NCI-H526 treated with DMSO at 0.1 percent for 48 hours (cell line): ENCODE measurements around the gene RTEL1.
"Not testable (repeated sequence)": the region's sequence is repeated elsewhere in the genome, so short reads cannot be mapped to it uniquely, and the experiment has no call there.

ENCODE experiments used
- DNase-seq: peaks from one replicate; lab custom pipeline; 2025; lab: John Stamatoyannopoulos, UW

Gene RTEL1

GRCh38 chr20:63671695-63672094 is 13.6 kb downstream of the RTEL1 start:
- DNase-seq, result not testable (repeated sequence)

DNA sequence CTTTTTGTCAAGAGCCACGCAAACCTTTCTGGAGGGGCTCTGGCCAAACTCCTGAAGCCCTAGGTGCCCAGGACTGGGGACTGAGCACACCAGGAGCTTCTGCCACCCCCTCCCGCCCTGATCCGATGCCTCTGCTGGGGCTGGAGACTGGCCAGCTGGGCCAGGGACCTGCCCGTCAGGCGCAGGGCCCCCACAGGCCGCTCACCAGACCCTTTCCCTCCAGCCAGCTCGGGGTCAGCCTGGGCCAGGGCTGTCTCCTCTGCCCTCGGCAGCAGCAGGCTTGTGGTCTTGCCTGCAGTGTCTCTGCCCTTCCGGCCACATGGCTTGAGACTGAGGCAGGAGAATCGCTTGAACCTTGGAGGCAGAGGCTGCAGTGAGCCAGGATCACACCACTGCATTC is 14.6 kb downstream of the RTEL1 start:
- no peak for DNase-seq

DNA sequence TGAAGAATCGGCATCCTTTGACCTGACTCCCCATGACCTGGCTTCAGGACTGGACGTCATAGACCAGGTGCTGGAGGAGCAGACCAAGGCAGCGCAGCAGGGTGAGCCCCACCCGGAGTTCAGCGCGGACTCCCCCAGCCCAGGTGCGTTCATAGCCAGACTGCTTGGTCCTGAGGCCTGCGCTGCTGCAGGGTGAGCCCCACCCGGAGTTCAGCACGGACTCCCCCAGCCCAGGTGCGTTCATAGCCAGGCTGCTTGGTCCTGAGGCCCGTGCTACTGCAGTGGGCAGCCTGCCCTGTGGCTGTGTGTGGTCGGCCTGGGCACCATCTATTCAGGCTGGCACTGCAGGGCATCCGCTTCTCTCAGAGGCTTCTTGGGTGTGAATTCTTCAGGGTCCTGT is 15.8 kb downstream of the RTEL1 start:
- DNase-seq, result no peak

GRCh38 chr20:63675681-63676368 is 17.7 kb downstream of the RTEL1 start:
- no peak for DNase-seq

- DNase-seq, result no peak
Measured at GRCh38 chr20:63678071-63678470, 20.0 kb downstream of the RTEL1 start.

GRCh38 chr20:63678667-63679465 is 20.8 kb downstream of the RTEL1 start:
- DNase-seq, result no peak

DNA sequence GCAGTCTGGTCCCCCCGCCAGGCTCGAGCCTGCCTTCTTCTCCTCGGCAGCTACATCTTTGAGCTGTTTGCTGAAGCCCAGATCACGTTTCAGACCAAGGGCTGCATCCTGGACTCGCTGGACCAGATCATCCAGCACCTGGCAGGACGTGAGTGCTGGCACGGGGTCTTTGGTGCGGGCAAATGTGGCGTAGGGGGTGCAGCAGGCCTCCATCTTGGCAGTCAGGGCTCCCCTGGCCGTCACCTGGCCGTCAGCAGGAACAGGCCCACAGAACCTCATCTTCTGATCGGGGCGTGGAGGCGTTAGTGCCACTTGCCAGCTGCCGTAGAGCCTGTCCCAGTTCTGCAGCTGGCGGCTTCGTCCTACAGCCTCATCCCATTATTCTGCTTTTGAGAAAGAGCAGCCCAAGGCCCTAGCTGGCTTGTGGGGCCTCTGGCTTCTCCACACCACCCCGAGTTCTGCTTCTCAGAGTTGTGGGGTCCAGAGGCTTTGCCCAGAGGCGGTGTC is 21.7 kb downstream of the RTEL1 start:
- no peak for DNase-seq

GRCh38 chr20:63680427-63680826 is 22.3 kb downstream of the RTEL1 start:
- DNase-seq, result no peak

- no peak for DNase-seq
Measured at GRCh38 chr20:63680857-63681608, 22.9 kb downstream of the RTEL1 start.

- DNase-seq, result no peak
Measured at GRCh38 chr20:63681609-63682142, 23.6 kb downstream of the RTEL1 start.

GRCh38 chr20:63682384-63683139 is 24.4 kb downstream of the RTEL1 start:
- no peak for DNase-seq

DNA sequence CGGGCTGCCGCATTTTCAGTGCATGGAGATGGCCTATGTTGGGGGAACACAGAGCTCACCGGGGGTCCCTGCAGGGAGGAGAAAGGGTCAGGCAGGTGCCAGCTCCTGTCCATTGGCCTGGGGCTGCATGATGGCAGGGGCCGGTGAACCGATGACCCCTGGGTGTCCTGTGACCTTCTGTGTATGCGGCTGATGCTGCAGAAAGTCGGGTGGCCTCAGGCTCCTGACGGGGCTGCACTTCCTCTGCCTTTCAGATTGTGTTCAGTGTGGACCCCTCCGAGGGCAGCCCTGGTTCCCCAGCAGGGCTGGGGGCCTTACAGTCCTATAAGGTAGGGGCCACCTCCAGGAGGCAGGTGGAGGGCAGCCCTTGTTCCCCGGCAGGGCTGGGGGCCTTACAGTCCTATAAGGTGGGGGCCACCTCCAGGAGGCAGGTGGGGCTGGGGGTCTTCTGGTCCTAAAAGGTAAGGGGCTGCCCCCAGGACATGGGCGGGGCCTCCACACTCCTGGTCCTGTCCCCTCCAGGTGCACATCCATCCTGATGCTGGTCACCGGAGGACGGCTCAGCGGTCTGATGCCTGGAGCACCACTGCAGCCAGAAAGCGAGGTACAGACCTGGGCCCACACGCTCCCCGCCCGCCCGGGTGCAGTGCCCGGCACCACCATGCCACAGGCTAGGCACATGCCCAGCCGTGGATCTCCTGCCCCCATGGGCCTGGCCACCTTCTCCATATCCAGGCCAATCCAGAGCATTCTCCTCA is 27.3 kb downstream of the RTEL1 start:
- DNase-seq, result no peak

- no peak for DNase-seq
Measured at GRCh38 chr20:63686094-63686491, 28.0 kb downstream of the RTEL1 start.

DNA sequence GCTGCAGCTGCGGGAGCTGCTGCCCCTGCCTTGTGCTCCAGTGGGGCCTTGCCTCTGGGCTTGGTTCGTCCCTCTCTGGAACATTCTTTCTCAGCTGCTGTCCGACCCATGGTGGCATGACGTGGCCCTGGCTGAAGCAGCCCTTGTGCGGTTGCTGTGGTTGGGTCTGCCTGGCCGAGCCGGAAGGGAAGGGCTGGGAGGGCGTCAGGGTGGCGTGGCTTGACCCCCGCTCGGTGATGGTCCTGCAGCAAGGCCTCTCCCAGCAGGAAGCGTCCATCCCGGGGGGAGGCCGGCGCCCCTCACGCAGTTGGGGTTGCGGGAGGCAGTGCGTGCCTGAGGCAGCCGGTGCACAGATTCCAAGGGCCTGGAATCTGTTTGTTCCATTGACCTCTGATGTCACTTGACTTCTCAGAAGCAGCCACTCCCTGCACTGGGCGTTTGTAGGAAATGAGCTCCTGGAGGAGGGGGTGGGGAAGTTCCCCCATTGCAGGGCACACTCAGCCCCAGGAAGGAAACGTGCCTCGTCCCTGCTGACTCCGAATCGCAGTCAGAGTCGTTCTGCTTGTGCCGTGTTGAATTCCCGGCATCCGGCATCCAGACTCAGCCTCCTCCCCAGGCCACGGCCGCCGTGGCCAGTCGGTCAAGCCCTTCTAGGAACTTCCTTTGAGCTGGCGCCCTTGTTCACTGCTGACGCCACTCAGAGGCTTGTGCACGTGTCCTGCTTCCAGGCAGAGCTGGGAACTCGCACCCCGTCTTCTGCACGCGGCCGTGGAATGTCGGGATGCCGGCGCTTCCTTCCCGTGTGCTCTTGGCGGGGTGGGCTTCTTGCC is 28.6 kb downstream of the RTEL1 start:
- DNase-seq, result no peak

GRCh38 chr20:63687419-63688178 is 29.5 kb downstream of the RTEL1 start:
- DNase-seq, result no peak

DNA sequence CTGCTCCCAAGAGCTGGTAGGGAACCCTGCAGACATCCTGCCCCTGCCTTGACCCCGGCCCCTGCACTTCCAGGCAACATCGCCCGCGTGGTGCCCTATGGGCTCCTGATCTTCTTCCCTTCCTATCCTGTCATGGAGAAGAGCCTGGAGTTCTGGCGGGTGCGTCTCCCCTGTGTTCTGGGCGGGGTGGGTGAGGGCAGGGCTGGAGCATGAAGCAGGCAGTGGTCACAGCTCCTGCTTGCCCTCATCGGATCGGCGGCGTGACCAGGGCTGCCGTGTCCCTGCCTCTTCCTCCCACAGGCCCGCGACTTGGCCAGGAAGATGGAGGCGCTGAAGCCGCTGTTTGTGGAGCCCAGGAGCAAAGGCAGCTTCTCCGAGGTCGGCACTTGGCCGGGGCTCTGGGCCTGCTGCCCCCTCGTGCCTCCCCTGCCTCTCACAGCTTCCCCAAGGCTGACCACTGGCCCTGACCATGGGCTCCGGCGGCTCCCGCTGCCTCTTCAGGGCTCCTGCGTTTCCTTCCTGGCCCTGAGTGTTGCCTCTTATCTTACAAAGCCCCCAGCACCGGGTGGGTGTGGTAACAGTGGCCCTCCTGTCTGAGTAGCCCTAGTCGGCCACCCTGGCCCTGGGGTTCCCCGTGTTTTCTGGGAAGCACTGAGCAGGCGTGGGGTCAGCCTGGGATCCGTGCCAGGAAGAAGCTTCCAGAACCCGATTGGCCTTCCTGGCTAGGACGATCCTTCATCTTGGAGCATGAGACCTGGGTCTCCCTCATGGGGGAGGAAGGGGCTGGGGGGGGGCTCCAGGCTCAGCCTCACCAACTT is 30.3 kb downstream of the RTEL1 start:
- DNase-seq, result no peak

GRCh38 chr20:63689046-63690002 is 31.2 kb downstream of the RTEL1 start:
- no peak for DNase-seq
